ENCODE results near the gene ATOH8. TPM values are rescaled to one million over a fixed set of nuclear protein-coding genes. Genes with fewer than 3 reads are reported as not detected.

The ATOH8 gene
- polyA plus RNA-seq, 4 donors, result 14.2 to 18.6 (median 16.7) TPM

DNA sequence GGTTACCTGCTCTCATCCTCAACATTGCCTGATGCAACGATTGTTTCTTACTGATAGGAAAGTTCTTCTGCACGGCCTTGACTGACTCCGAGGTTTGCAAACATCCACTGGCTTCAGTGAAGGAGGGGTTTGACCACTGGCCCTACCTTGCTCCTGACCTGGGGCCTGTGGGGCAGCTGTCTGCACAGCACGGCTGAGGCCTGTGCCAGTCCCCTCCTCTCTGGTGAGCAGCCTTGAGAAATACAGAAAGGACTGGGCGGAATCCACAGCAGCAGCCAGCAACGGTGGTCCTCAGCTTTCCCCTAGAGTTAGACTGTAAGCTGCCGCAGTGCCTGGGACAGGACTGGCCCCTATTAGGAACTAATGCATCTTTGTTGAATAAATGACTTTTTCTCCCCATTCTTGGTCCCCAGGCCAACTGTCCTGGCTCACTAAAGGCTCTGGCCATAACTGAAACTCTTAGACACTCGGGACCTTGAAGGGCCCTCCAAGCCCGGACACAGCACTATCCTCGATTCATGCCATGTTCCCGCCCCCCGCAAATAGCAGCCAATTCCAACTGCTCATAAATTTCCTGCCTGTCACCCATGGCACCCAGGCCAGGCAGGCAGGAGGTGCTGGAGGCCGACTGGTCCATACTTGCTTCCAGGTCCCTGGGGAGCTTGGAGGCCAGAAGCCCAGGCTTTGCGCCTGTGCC is 26.7 kb downstream of the ATOH8 start:
- DNase-seq (ENCODE audit: low read depth in 4 of 4, low spot score in 2 of 4), result no peak

DNA sequence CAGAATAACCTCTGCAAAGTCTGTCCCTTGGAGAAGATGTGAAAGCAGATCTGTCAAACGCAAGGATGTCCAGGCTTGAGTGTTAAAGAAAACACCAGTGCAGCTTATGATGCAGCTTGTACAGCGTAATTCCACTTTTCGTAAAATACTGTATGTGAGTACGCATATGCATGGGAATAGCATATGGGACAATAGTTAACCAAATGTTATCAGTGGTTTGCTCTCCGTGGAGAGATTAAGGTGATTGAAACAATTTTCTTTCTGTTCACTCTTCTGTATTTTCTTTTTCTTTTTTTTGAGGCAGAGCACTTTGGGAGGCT is 27.2 kb downstream of the ATOH8 start:
- no peak for DNase-seq (ENCODE audit: low read depth in 4 of 4, low spot score in 2 of 4)

DNA sequence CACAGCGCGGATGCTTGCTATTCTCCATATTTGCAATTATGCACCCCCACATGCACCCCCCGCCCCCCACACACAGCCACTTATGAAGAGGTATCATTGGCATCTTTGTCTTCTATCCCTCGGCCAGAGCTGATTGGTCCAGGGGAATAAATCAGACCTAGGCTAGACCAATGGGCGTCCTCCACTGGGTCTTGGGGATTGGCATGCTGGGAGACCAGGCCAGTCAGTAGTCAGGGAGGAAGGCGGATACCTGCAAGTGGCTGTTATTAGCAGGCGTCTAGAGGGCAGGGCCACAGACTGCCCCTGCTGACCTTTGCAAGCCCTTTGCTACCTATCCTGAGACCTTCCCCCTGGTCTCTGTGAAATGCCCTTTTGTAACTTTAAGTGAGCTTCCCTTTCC is 30.0 kb downstream of the ATOH8 start:
- DNase-seq (ENCODE audit: low read depth in 4 of 4, low spot score in 2 of 4), result no peak

DNA sequence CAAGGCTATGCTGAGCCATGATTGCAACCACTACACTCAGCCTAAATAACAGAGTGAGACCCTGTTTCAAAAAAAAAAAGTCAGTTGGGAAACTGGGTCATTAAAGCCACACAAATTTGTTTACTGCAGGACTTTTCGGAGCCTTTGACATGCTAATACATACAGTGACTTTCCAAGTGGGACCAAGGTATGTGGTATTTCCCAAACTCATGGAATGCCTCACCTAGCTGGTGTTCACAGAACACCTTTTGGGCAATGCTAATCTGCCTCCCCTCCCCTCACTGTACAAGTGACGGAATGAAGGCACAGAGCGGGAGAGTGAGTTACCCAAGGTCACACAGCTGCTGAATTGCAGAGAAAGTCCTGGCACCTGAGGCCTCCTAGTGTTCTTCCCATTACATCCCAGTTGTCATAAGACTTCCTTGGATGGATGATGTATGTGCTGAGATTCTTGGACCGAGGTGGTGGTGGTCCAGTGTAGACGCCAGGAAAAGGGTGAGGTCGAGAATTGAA is 30.7 kb downstream of the ATOH8 start:
- no peak for DNase-seq (ENCODE audit: low read depth in 4 of 4, low spot score in 2 of 4)

DNA sequence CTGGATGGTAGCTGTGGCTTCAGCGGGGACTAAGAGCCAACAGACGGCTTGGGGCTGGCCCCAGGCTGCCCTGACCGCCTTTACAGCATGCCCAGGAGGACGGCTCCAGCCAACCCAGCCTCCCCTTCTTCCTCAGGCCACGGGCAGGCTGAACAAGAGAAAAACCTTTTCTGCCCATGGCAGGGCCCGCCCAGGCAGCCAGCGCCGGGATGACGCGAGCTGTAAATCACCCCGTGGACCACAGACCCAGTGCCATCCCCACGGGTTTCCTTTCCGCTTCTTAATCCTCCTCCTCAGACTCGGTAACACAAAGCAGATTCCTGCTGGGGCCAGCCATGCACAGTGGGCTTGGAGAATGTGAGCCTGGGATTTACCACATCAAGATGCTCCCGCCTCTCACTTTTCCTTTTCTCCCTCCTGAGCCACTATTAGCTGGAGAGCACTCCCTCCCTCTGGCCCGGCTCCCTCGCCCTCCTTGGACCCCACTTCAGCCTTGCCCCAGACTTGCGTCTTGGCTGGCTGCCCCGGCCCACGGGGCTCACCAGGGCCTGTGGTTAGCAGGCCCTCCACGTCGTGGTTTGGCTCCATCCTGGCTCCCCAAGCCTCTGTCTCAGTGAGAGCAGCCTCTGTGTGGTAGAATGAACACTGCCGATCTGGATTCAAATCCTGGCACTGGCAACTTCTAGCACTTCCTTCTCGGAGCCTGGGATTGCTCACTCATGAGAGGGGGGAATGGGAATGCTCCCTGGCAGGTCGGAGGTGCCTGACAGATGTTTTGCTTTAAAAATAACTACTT is 31.4 kb downstream of the ATOH8 start:
- no peak for DNase-seq (ENCODE audit: low read depth in 4 of 4, low spot score in 2 of 4)

DNA sequence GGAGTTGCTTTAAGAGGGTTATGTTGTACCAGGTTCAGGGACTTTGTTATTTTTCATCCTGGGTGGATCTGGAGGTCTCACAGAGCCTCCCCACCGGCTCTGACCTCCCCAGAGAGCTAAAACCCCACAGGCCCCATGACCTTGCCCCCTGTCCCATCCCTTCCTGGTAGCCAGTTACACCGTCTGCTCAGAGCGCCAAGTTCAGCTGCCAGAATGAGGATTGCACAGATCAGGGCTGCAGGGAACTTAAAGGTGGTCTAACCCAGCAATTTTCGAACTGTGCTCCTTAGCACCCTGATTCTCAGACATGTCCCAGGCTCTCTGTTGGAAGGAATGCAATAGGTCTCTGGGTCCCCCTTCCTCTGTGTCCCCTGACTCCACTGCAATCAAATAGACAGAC is 32.1 kb downstream of the ATOH8 start:
- no peak for DNase-seq (ENCODE audit: low read depth in 4 of 4, low spot score in 2 of 4)

DNA sequence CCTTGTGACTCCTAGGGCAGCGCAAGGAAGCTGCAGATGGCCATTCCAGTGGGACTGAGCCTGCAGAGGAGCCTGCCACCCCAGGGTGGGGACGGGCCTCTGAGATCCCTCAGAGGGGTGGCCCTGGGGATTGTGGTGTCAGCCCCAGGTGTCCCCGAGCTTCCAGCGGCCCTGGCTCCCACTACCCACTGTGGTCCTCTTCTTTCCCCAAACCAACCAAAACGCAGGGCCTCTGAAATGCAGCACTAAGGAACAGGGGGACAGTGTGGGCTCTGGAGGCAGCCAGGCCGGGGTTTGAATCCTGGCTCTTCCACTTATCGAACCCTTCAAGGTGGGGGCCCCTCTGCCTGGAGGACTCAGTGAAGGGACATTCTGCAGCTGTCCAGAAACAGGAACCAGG is 32.7 kb downstream of the ATOH8 start:
- DNase-seq (ENCODE audit: low read depth in 4 of 4, low spot score in 2 of 4), result no peak

DNA sequence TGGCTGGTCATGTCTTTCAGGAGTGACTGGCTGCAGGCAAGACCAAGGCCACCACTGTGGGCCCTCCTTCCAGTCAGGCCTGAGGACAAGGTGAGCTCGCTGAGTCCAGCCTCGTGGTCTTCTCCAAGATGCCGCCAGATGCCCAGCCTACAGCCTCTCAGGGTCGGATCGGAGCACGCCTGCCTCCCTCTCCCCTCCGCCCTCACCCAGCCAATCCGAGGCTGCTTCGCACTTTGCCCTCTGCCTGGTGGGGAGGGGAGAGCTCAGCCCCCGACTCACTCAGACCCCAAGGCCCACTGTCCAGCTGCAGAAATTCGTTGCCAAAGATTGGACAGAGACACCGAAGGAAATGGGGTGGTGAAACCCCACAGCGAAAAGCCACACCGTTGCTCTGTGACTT is 33.1 kb downstream of the ATOH8 start:
- DNase-seq (ENCODE audit: low read depth in 4 of 4, low spot score in 2 of 4), result no peak

DNA sequence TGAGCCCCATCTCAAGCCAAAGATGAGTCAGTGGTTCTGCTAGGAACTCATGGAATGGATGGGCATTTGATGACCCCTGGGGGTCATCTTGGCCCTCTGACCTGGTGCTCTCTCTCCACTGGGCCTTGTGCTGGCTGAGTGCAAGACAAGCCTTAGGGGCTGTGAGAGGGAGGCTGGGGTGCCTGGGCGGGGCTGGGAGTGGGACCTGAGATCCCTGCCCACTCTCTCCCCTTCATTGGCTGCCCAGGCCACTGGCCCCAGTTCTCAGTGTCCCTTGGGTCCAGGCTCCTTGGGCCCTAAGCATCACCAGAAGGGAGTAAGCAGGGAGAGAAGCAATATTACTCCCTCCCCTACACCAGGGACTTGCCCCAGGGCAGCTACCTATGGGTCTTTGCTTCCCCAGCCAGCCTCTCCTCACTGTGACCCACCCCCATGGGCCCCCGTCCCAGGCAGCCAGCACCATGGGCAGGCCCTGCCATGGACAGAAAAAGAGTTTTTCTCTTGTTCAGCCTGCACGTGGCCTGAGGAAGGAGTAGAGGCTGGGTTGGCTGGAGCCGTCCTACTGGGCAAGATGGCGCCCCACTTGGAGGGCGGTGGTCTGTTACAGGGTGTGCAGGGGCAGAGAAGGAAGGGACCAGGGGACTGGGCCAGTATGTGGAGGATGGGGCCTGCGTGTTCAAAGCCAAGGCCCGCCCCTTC is 33.6 kb downstream of the ATOH8 start:
- DNase-seq (ENCODE audit: low read depth in 4 of 4, low spot score in 2 of 4), result no peak

DNA sequence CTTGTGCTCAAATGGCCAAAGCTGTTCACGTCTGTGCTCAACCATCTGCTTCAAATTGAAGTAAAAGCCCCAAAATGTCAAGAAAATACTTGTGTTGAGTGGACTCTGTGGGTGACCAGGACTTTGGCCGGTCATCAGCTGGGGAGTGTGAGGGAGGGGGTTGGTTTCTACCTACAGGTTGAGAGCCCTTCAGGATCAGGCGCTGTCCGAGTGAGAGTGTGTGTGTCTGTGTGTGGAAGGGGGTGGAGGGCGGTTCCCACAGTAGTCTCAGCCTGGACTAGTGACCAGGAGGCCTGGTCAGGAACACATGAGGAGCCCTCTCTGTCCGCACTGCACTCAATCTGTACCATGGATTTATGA is 34.2 kb downstream of the ATOH8 start:
- no peak for DNase-seq (ENCODE audit: low read depth in 4 of 4, low spot score in 2 of 4)

DNA sequence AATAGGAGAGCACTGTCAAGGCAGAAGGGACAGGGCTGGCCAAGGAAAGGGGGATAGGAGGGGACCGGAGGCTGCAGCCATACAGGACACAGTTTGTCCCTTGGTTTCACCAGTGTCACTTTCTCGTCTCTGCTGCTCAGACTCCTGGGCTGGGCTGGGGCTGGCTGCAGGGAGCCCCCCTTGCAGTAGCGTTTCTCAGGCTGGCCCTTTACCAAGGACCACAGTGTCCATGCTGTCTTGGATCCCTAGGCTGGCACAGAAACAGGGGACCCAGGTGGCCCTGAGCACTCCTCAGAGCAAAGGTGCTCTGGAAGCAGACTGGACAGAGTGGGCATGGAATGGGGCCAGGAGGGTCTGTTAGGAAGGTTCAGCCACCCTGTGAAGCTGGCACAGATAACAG is 34.8 kb downstream of the ATOH8 start:
- no peak for DNase-seq (ENCODE audit: low read depth in 4 of 4, low spot score in 2 of 4)

DNA sequence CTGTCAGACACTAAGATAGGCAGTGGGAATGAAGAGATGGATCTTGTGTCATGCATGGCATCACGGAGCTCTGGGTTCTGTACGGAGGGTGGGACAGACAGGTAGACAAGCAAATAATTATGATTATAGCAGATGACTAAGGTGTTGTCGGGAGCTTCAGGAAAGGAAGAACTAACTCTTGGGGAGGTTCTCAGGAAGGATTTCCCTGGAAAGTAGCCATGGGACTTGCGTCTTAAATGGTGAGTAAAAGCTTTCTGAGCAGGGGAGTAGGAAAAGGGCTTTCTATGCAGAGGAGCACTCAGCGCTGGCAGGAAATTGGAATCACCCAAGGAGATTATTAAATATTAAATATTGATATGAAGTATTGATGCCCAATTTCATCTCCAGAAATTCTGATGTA is 35.5 kb downstream of the ATOH8 start:
- DNase-seq (ENCODE audit: low read depth in 4 of 4, low spot score in 2 of 4), result no peak

DNA sequence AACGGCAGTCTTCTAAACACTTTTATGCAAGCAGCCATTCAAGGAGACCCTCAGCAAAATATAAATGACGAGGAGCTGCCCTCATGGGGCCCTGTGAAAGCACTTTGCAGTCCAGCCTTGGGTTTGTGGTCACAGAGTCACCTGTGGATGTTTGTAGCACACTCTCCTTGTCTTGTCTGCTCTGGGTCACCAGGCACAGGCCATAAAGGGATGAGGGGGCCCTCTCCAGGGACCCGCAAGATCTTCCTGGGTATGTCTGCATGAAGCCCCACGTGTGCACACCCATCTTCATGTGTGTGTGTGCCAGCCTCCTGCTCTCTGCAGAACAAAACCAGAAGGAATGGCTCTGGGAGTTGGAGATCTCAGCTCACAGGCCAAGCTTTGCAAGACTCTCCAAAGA is 36.2 kb downstream of the ATOH8 start:
- no peak for DNase-seq (ENCODE audit: low read depth in 4 of 4, low spot score in 2 of 4)

DNA sequence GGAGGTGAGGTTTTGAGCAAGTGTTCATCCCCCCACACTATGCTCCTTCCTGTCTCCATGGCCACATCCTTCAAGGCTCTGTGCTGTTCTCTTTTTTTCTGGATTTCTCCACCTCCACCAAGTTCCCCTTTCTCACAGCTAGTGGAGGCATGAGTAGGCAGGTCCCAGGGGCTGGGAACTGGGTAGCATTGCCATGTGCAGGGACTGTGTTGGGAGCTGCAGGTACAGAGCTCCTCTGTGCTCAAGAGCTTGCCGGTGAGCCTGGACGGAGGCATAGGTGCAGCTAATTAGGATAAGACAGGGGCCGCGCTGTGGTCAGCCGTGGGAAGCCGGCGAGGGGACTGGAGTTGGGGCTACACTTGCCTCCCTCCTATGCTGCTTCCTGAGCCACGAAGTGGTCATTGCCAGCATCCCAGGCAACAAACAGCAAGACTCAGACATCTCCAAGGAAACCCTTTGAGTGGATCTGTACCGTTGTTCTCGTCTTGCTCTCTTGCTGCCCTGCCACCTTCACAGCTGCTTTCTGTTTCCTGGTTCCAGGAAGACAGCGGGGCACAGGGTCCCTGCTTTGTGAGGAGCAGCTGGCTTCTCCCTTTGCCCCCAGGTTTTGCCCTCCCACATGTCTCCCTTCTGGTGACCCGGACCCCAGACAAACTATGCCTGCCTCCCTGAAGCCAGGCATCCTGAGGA is 36.9 kb downstream of the ATOH8 start:
- no peak for DNase-seq (ENCODE audit: low read depth in 4 of 4, low spot score in 2 of 4)

DNA sequence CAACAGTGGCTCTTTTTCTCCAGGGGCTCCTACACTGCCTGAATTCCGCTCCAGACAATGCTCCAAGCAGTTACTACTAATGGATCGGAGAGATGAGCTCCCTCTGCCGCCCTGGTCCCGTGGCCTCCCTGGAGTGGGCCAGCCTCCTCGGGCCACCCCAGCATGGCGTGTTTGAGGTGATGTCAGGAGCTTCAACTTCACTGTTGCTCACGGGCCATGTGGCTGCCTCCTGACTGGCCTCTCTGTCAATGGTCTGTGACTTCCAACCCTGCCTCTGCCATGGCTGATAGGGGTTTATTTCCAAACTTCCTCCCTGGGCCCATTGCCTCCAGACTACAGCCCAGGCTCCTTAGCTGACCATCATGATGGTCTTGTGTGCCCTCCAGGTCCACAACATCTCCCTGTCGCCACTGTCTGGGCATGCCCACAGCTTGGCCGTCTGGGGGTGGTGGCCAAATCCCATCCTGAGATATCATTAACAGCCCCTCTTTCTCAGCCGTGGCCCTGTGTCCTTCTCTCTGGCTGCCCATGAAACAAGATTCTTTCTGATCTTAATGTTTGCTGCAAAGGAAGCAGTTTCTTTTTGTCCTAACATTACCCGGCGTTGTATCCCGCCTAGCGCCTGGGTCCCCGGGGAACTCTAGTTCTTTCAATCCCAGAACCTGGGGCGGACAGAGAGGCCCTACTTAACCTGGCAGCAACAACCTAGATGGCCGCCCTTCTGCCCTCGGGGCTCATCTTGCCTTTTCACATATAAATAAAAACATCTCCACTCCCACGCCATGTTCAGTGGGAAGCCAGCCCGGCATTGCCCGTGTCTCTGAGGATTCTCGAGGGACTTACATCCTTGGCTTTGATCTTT is 38.1 kb downstream of the ATOH8 start:
- DNase-seq (ENCODE audit: low read depth in 4 of 4, low spot score in 2 of 4), result no peak

DNA sequence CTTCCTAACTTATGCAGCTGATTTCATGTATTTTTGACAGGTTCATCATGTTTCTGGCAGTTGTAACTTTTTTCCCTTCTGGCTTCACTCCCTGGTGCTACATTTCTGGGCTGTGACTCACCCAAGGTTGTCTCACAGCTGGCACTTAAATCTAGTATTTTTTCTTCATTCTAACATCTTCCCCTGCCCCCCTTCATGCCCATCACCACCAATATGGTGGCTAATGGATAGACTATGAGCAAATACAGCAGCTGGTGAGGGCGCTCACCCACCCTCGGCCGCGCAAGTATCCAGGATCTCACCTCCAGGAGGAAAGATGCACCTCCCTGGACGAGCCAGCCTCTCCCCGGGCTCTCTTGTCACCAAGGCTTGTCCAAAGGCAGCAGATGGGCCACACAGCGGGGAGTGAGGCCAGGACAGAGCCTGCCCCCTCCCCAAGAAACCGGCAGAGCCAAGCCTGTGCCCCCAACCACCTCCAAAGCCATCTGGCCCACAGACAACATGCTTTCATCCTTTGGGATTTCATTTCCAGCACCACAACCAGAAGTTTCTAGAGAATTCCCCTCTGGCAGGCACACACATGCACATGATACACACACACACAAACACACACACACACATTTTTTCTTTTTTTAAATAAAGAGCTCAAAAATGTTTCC is 39.1 kb downstream of the ATOH8 start:
- no peak for DNase-seq (ENCODE audit: low read depth in 4 of 4, low spot score in 2 of 4)

DNA sequence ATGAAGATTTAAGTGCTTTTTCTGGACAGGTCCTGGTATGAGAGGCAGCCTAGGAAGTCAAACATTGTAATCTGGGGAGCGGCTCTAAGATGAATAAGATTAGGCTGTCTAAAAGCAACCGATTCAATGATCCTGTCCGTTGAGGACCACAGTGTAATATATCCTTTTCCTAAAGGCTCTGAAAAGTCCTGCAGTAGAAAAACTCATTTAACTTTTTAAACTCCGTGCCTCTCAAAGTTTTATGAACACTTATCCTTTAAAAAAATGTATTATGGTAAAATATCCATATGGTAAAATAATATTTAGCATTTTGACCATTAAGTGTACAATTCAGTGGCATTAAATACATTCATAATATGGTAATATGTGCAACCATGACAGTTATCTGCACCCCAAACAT is 39.8 kb downstream of the ATOH8 start:
- no peak for DNase-seq (ENCODE audit: low read depth in 4 of 4, low spot score in 2 of 4)

DNA sequence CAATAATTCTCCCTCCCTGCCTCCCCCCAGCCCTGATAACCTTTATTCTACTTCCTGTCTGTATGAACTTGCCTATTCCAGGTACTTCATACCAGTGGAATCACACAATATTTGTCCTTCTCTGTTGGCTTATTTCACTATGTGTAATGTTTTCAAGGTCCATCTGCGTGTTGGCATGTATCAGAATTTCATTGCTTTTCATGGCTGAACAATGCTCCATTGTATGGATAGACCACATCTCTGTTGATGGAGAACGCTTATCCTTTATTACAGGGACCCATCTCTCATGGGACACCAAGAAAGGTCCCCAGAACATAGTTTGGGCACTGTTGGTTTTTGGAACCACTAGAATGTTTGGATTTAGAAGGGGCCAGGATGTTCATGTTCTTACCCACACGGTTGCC is 40.2 kb downstream of the ATOH8 start:
- no peak for DNase-seq (ENCODE audit: low read depth in 4 of 4, low spot score in 2 of 4)

DNA sequence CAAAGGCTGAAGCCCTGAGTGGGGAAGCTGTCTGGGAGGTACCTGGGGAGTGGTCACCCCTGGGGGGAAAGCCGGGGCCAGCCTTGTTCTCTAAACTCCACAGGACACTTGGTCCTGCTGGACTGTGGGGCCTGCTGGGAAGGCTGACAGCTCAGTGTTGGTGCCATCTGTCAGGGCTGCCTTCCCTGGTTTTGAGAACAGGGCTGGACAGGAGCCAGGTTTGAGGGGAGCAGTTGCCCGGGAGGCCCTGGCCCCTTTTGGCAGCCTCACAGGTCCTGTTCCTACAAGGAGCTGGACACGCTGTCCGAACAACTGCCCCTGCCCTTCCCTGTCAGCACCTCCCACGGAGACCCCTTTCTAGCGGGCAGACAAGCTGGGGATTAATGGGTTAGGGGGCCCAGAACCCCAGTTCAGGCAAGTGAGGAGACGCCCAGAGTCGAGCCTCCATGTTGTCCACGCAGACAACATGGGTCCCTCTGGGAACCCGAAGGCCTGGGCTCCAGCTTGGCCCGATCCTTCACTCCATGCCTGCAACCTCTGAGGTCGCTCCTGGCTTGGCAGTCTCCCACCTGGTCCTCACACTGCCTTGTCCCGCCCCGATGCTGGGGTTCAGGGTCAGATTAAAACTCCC is 40.8 kb downstream of the ATOH8 start:
- no peak for DNase-seq (ENCODE audit: low read depth in 4 of 4, low spot score in 2 of 4)
